Keratinocyte (primary cell): ENCODE data around the gene SLC35E4. TPM values are rescaled to one million over a fixed set of nuclear protein-coding genes. Genes with fewer than 3 reads are reported as not detected.

Experiments
- DNase-seq: peaks from one replicate; pipeline ENCODE4 v3.0.0-alpha.2; 2011; ENCODE audit warnings: low read depth, missing footprints, low spot score
- FAIRE-seq: peaks from 2 replicates; lab custom pipeline; 2011; peaks lifted over from hg19 to GRCh38; lab: Jason Lieb, UNC
- H2AFZ ChIP-seq: 2 replicates; pipeline ENCODE4 v1.6.0; 2012; ENCODE audit warnings: low read length, control low read depth, inconsistent platforms; ENCODE audit not compliant: control insufficient read depth
- H3K27ac ChIP-seq: 2 replicates; pipeline ENCODE4 v1.5.1; 2011; ENCODE audit warnings: low read length; ENCODE audit not compliant: control insufficient read depth, insufficient read depth
- H3K27me3 ChIP-seq: 3 replicates; pipeline ENCODE4 v1.6.0; 2011; ENCODE audit warnings: low read length; ENCODE audit not compliant: control insufficient read depth, insufficient read depth; ENCODE audit errors: extremely low read depth
- H3K36me3 ChIP-seq, 2 experiments: 2 replicates in 1 of 2; 3 replicates in 1 of 2; pipeline ENCODE4 v1.5.1; 2011; ENCODE audit warnings: low read length in 2 of 2, mild to moderate bottlenecking in 1 of 2; ENCODE audit not compliant: control insufficient read depth in 2 of 2, insufficient read depth in 2 of 2; ENCODE audit errors: extremely low read depth in 1 of 2
- H3K4me1 ChIP-seq: 3 replicates; pipeline ENCODE4 v1.5.1; 2011; ENCODE audit warnings: low read length; ENCODE audit not compliant: control insufficient read depth, insufficient read depth; ENCODE audit errors: extremely low read depth
- H3K4me2 ChIP-seq: 3 replicates; pipeline ENCODE4 v1.6.0; 2011; ENCODE audit warnings: low read depth, low read length; ENCODE audit not compliant: control insufficient read depth, insufficient read depth; ENCODE audit errors: extremely low read depth
- H3K4me3 ChIP-seq, 3 experiments: fragments of 200-600 bp in 1 of 3; sonication (generic) in 1 of 3; 2 replicates in 2 of 3; 3 replicates in 1 of 3; pipeline ENCODE4 v1.5.1; 2011 to 2016; ENCODE audit warnings: low read length in 3 of 3, mild to moderate bottlenecking in 3 of 3, control low read depth in 2 of 3, inconsistent platforms in 1 of 3, low read depth in 1 of 3, mixed read lengths in 1 of 3, mixed run types in 1 of 3, moderate library complexity in 1 of 3; ENCODE audit not compliant: control insufficient read depth in 2 of 3, insufficient read depth in 2 of 3; ENCODE audit errors: extremely low read depth in 1 of 3
- H3K79me2 ChIP-seq: 2 replicates; pipeline ENCODE4 v1.6.0; 2012; ENCODE audit warnings: low read length; ENCODE audit not compliant: control insufficient read depth, insufficient read depth
- H3K9ac ChIP-seq: 3 replicates; pipeline ENCODE4 v1.6.0; 2011; ENCODE audit warnings: low read length; ENCODE audit not compliant: control insufficient read depth, insufficient read depth; ENCODE audit errors: extremely low read depth
- H3K9me1 ChIP-seq: 3 replicates; pipeline ENCODE4 v1.6.0; 2011; ENCODE audit warnings: low read length; ENCODE audit not compliant: control insufficient read depth, insufficient read depth; ENCODE audit errors: extremely low read depth
- H3K9me3 ChIP-seq: 2 replicates; pipeline ENCODE4 v1.5.1; 2012; ENCODE audit warnings: low read depth, low read length; ENCODE audit not compliant: control insufficient read depth
- H4K20me1 ChIP-seq: 3 replicates; pipeline ENCODE4 v1.6.0; 2011; ENCODE audit warnings: low read length; ENCODE audit not compliant: control insufficient read depth, insufficient read depth; ENCODE audit errors: extremely low read depth
- EZH2 ChIP-seq: IDR thresholded peaks from one replicate; pipeline ENCODE4 v1.6.1; 2012; ENCODE audit warnings: inconsistent platforms, mild to moderate bottlenecking, low read length, moderate library complexity
- dilution Hi-C: fragments of 300-500 bp; cut with MboI; formaldehyde crosslinking; loops from one replicate; pipeline ENCODE4 v1.7.0; 2020; ENCODE audit warnings: low sequenced_read_pairs; ENCODE audit not compliant: extremely low pct_ligation_motif_present
- polyA plus RNA-seq, 5 experiments: library from polyadenylated mRNA; depleted of rRNA in 3 of 5; stranded (reverse) in 3 of 5; stranded (forward) in 1 of 5; unstranded in 1 of 5; fragments of >200 nt; gene quantifications; 1 replicate in 1 of 5; 2 replicates in 3 of 5; 3 replicates in 1 of 5; pipeline versions ENCODE4 v1.2.1 to v1.2.3, GENCODE V29; 2011 to 2012; ENCODE audit warnings: missing spikeins in 2 of 5, low read depth in 1 of 5, low replicate concordance in 1 of 5
- TF ChIP-seq, protein P1 (sequence below), 3 experiments: IDR thresholded peaks in 1 of 3; conservative IDR thresholded peaks in 1 of 3; optimal IDR thresholded peaks in 1 of 3; 2 replicates in 2 of 3; 3 replicates in 1 of 3; pipeline versions ENCODE3 to v1.5.1; 2011; ENCODE audit warnings: low read length in 3 of 3, mild to moderate bottlenecking in 3 of 3, moderate library complexity in 2 of 3, control low read depth in 1 of 3, inconsistent platforms in 1 of 3; ENCODE audit not compliant: insufficient read depth in 2 of 3; ENCODE audit errors: extremely low read depth in 1 of 3

SLC35E4 gene
- polyA plus RNA-seq, 1 donor (not counting 4 experiments of a cell fraction or from before 2014, with no cell fraction given), result 2.3 TPM

DNA sequence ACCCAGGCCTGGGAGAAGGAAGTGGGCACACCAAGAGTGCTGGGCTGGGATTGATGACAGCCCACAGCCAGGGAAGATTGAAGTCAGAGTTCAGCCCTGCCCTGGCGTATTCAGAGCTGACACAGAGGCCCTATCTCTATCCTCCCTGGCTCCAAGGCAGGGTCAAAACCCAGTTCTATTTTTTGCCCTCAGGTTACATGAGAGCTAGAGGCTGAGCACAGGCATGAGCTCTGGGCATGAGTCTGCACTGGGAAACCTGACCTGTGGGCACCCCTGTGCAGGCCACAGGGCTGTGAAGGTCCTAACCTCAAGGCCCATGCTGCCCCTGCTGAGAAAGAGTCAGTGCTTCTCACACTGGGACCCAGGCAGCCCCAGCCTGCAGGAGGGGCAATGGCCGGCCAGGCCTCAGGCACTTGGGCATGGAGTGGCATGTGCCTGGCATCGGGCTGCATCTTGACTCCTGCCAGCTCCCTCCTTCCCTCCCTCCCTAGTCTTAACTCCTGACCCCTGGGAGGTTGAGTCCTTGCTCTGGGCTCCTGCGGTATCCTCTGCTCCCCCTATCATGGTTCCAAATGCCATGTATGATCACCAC lies 5.4 kb downstream of the SLC35E4 start:
- Histone ChIP-seq H4K20me1 (no peaks in the 10 kb centered on the region), H3K4me1 (peaks cover 18% of the 10 kb centered on the region), H3K9ac (no peak overlapping the region), H3K9me1 (no peaks in the 10 kb centered on the region), H2AFZ (no peak overlapping the region), H3K79me2 (peaks cover 11% of the 10 kb centered on the region), H3K36me3 (no peaks in the 10 kb centered on the region), H3K4me3 (no peak overlapping the region), H3K9me3 (no peaks in the 10 kb centered on the region), H3K4me2 (no peak overlapping the region), H3K27me3 (no peaks in the 10 kb centered on the region), H3K27ac (no peak overlapping the region)
- TF ChIP-seq, protein P1, sequence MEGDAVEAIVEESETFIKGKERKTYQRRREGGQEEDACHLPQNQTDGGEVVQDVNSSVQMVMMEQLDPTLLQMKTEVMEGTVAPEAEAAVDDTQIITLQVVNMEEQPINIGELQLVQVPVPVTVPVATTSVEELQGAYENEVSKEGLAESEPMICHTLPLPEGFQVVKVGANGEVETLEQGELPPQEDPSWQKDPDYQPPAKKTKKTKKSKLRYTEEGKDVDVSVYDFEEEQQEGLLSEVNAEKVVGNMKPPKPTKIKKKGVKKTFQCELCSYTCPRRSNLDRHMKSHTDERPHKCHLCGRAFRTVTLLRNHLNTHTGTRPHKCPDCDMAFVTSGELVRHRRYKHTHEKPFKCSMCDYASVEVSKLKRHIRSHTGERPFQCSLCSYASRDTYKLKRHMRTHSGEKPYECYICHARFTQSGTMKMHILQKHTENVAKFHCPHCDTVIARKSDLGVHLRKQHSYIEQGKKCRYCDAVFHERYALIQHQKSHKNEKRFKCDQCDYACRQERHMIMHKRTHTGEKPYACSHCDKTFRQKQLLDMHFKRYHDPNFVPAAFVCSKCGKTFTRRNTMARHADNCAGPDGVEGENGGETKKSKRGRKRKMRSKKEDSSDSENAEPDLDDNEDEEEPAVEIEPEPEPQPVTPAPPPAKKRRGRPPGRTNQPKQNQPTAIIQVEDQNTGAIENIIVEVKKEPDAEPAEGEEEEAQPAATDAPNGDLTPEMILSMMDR (optimal IDR thresholded peaks at IDR 0.05 in 1 of 3, IDR thresholded peaks at IDR 0.05 in 1 of 3, conservative IDR thresholded peaks at IDR 0.05 in 1 of 3; ENCODE audit: extremely low read depth in 1 of 3, insufficient read depth in 2 of 3, low read length in 3 of 3), result no peak
- TF ChIP-seq EZH2, result no peak
- dilution Hi-C loops, result no loop called here
- DNase-seq (no peak), FAIRE-seq (no peak)

DNA sequence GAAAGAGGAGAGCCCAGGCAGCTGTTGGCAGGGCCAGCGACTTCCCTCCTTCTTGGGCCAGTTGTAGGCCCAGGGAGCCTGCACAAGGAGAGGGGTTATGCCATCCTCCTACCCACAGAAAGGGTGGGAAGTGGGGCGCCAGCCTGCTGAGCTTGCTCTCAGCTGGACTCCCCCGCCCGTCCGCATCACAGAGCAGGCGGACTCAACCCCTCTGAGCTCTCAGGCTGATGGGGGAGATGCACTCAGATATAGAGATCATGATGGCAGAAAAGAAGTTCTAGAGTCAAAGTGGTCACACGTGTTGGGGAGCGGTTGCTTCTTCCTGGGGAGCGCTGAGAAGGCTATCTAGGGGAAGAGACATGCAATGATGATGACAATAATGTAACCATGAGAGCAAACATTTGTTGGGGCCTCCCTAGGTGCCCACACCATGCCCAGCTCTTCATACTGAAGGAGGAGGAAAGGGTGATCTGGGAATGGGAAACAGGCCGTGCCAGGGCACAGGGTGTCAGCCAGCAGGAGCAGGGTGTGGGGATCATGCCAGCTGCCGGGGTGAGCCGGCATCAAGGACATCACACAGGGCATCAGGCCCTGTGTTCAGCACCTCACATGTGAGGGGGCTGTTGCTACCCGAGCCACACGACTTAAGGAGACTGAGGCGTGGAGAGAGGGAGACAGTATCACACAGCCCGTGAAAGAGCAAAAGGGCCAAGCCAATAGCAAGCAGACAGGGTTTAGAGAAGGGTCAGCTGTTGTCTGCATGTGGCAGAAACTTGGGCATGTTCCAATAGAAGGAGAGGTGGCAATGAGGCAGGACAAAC lies 7.7 kb downstream of the SLC35E4 start:
- no peaks in the 10 kb centered on the region for H3K36me3 ChIP-seq
- H3K27ac ChIP-seq, result no peak overlapping the region
- no peak overlapping the region for H2AFZ ChIP-seq
- TF ChIP-seq EZH2, result no peak
- TF ChIP-seq, protein P1 (optimal IDR thresholded peaks at IDR 0.05 in 1 of 3, IDR thresholded peaks at IDR 0.05 in 1 of 3, conservative IDR thresholded peaks at IDR 0.05 in 1 of 3; ENCODE audit: extremely low read depth in 1 of 3, insufficient read depth in 2 of 3, low read length in 3 of 3), result no peak
- H4K20me1 ChIP-seq, result no peaks in the 10 kb centered on the region
- no peak overlapping the region for H3K9ac ChIP-seq
- H3K4me2 ChIP-seq, result no peak overlapping the region
- peaks cover 3% of the 10 kb centered on the region for H3K4me1 ChIP-seq
- H3K9me1 ChIP-seq, result no peaks in the 10 kb centered on the region
- dilution Hi-C loops, result no loop called here
- H3K9me3 ChIP-seq, result no peaks in the 10 kb centered on the region
- FAIRE-seq (no peak), DNase-seq (no peak)
- no peaks in the 10 kb centered on the region for H3K27me3 ChIP-seq
- H3K4me3 ChIP-seq, result no peak overlapping the region
- H3K79me2 ChIP-seq, result peaks cover 3% of the 10 kb centered on the region
